IPS-NIHi11 (cell line): ENCODE measurements around the gene RBBP6.

Experiments used
- DNase-seq: peaks from one replicate; pipeline ENCODE4 v3.0.0; 2012; ENCODE audit warnings: mixed read lengths, low spot score

RBBP6 gene

GRCh38 chr16:24524855-24525677, 14.3 kb upstream of the RBBP6 start:
- DNase-seq, result no peak

DNA sequence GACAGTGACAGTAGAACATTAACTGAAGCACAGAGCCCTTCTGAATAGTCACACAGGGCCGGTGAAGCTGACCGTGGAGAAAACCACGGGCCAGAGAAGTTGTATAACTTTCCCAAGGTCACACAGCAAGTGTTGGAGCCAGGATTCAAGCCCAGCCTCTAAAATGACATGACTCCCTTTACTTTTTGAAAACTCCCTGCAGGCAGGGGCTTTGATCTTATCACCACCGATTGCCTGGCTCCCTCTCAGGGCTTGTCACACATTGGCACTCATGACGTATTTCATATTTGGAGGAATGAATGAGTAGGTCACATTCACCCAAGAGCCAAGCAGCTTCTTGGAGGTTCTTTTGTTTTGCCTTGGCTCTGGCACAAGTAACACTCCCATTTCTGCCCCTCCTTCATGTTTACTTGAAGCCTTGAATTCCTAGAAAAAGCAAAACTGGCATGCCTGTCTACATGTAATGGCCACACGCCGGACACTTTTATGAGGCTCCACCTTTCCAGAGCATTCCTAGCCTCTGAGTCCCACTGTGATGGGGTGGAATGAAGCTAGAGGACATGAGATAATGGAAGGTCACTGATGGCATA, 13.3 kb upstream of the RBBP6 start:
- DNase-seq, result no peak

- DNase-seq, result no peak
Observed at GRCh38 chr16:24526701-24527495, 12.5 kb upstream of the RBBP6 start.

GRCh38 chr16:24531166-24531565, 8.2 kb upstream of the RBBP6 start:
- no peak for DNase-seq

- no peak for DNase-seq
Observed at GRCh38 chr16:24534620-24535019, 4.7 kb upstream of the RBBP6 start.

DNA sequence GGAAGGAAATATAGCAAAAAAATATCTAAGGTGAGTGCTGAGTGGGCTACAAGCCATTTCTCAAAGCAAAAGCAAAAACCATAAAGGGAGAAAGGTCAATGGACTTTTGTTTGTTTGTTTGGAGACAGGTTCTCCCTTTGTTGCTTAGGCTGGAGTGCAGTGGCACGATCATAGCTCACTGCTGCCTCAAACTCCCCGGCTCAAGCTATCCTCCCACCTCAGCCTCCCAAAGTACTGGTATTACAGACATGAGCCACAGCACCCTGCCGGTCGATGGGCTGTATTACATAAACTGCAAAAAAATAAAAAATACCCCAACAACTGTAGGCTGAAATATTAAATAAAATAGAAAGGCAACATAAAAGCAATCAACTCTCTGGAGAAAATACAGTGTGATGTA, 3.5 kb upstream of the RBBP6 start:
- DNase-seq, result no peak

DNA sequence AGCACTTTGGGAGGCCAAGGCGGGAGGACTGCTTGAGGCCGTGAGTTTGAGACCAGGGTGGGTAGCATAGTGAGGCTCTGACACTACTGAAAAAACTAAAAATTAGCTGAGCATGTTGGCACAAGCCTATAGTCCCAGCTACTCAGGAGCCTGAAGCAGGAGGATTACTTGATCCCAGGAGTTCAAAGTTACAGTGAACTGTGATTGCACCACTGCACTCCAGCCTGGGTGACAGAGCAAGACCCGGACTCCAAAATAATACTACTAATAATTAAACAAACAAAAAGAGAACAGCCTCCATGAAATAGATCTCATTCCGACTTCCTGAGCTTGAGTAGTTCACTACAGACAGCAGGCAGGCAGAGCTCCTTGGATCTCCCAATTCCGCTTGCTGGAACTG, 2.7 kb upstream of the RBBP6 start:
- no peak for DNase-seq

- no peak for DNase-seq
Observed at GRCh38 chr16:24537474-24538337, 1.7 kb upstream of the RBBP6 start.

GRCh38 chr16:24538756-24539294, 541 bp upstream of the RBBP6 start:
- DNase-seq, result no peak

DNA sequence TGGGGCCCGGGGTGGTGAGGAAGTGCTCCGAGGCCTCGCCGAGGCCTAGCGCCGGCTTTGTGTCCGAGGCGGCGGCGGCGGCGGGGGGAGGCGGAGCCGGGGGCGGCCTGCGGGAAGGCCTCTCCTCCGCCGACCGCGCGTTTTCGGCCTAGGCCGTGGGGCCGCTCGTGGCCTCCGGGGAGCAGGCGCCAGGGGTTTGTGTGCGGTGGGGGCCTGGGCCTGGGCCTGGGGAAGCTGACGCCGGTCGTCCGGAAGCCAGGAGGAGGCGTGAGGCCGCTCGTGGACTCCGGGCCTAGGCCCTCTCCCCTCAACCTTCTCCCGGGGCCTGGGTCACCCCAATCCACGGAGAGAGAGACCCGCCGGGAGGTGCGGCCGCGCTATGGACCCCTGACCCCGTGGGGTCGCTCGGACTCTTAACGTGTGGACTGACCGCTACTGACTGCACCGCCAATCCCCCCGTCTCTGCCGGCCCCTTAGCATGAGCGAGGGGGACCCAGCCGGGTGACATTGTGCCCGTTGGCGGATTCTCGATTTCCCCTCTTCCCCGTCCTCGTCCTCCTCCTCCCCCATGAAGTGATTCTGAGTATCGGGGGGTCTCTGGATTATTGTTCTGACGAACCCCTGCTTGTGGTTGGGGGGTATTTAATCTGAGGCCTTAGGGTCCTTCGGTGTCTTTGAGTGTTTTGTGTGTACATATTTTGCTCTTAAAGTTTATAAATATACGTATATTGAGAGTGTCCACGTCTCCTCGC, 660 bp downstream of the RBBP6 start:
- peak; percentile 58 for DNase-seq

DNA sequence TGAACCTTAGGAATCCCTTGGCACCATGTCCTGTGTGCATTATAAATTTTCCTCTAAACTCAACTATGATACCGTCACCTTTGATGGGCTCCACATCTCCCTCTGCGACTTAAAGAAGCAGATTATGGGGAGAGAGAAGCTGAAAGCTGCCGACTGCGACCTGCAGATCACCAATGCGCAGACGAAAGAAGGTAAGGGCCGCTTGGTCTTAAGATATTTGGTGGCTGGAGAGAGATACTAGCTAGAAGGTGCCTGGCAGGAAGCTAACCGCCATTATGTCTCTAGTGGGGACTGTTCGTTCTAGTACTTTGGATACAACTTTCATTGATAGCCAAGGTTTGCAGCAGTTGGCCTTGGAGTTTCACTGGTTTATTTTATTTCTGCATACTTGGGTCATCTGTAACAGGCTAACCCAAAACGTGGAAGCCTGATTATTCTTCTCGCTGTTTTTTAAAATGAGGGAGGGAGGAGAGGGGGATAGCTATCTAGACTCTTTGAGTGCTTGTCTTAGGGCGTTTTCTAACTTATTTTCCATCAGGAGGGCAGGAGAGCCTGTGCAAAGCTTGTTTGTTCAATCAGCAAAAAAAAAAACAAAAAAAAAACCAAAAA, 1.3 kb downstream of the RBBP6 start:
- no peak for DNase-seq

- no peak for DNase-seq
Observed at GRCh38 chr16:24541233-24541933, 2.0 kb downstream of the RBBP6 start.

- no peak for DNase-seq
Observed at GRCh38 chr16:24543949-24544348, 4.6 kb downstream of the RBBP6 start.

DNA sequence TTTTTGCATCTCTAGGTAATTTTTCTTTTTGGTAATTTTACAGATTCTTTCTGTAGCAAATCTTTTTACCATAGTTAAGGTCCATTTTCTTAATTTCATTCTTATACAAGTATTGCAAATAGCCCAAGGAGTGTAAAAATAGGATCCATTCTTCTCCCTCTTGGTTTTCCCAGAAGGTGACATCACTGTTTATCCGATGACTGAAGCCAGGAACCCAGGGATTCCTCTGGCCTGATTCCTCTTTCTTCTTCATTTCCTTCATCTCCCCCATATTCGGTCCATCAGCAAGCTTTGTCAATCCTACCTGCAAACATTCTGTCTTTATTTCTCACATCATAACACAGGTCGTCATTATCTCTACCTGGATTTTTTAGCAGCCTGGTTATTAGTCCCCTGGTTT, 5.3 kb downstream of the RBBP6 start:
- DNase-seq, result no peak

- DNase-seq, result no peak
Observed at GRCh38 chr16:24550295-24550694, 10.9 kb downstream of the RBBP6 start.

DNA sequence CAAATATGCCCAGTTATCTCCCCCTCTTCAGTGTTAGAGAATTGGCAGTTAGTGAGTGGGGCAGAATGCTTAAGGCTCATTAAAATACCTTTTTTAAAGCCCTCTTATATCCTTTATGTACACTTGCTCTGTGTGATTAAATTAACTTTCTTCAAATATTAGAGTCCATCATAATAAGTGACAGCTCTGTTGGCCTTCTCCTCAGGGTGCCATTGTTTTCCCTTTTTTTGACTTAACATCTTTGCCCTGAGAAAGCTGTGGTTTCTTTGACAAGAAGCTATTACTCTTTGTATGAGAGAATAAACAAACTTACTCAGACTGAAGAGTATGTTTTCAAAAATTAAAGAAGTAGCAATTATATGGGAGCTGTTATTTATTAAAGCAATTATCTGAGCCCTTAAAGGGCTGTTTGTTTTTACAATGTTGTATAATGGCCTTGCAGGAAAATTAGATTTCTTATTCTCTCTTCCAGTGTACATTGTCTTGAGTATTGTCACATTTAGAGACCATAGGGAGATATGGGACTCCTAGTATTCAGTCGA, 13.4 kb downstream of the RBBP6 start:
- DNase-seq, result no peak

- DNase-seq, result no peak
Observed at GRCh38 chr16:24553983-24554382, 14.6 kb downstream of the RBBP6 start.

- no peak for DNase-seq
Observed at GRCh38 chr16:24555346-24555872, 16.0 kb downstream of the RBBP6 start.

GRCh38 chr16:24562811-24563210, 23.4 kb downstream of the RBBP6 start:
- no peak for DNase-seq
